ENCODE measurements around the gene MYO1E.
"Not testable (repeated sequence)": the region's sequence is repeated elsewhere in the genome, so short reads cannot be mapped to it uniquely, and the experiment has no call there.

MYO1E gene

GRCh38 chr15:59162080-59162479 is 210.6 kb downstream of the MYO1E start:
- not testable (repeated sequence) for DNase-seq (ENCODE audit: low read depth)

- DNase-seq (ENCODE audit: low read depth), result no peak
These were observed 211.6 kb downstream of the MYO1E start for GRCh38 chr15:59160880-59161593.

GRCh38 chr15:59159210-59159609 is 213.5 kb downstream of the MYO1E start:
- no peak for DNase-seq (ENCODE audit: low read depth)

GRCh38 chr15:59158701-59159034 is 214.0 kb downstream of the MYO1E start:
- DNase-seq (ENCODE audit: low read depth), result no peak

GRCh38 chr15:59157840-59158700 is 214.6 kb downstream of the MYO1E start:
- no peak for DNase-seq (ENCODE audit: low read depth)

- no peak for DNase-seq (ENCODE audit: low read depth)
These were observed 215.3 kb downstream of the MYO1E start for GRCh38 chr15:59157396-59157795.

GRCh38 chr15:59155431-59155830 is 217.2 kb downstream of the MYO1E start:
- DNase-seq (ENCODE audit: low read depth), result no peak

GRCh38 chr15:59154243-59154642 is 218.4 kb downstream of the MYO1E start:
- no peak for DNase-seq (ENCODE audit: low read depth)

GRCh38 chr15:59153466-59153865 is 219.2 kb downstream of the MYO1E start:
- DNase-seq (ENCODE audit: low read depth), result no peak

GRCh38 chr15:59152694-59153450 is 219.8 kb downstream of the MYO1E start:
- no peak for DNase-seq (ENCODE audit: low read depth)

GRCh38 chr15:59150185-59150584 is 222.5 kb downstream of the MYO1E start:
- no peak for DNase-seq (ENCODE audit: low read depth)

- no peak for DNase-seq (ENCODE audit: low read depth)
These were observed 224.4 kb downstream of the MYO1E start for GRCh38 chr15:59148153-59148833.

- no peak for DNase-seq (ENCODE audit: low read depth)
These were observed 225.0 kb downstream of the MYO1E start for GRCh38 chr15:59147666-59148065.

- DNase-seq (ENCODE audit: low read depth), result not testable (repeated sequence)
These were observed 228.1 kb downstream of the MYO1E start for GRCh38 chr15:59144594-59144993.

GRCh38 chr15:59143281-59143680 is 229.4 kb downstream of the MYO1E start:
- DNase-seq (ENCODE audit: low read depth), result no peak

GRCh38 chr15:59140422-59141226 is 232.0 kb downstream of the MYO1E start:
- no peak for DNase-seq (ENCODE audit: low read depth)

GRCh38 chr15:59138243-59138642 is 234.4 kb downstream of the MYO1E start:
- DNase-seq (ENCODE audit: low read depth), result peak; percentile 4

GRCh38 chr15:59137566-59137965 is 235.1 kb downstream of the MYO1E start:
- no peak for DNase-seq (ENCODE audit: low read depth)

- no peak for DNase-seq (ENCODE audit: low read depth)
These were observed 238.7 kb downstream of the MYO1E start for GRCh38 chr15:59133929-59134427.

- no peak for DNase-seq (ENCODE audit: low read depth)
These were observed 240.6 kb downstream of the MYO1E start for GRCh38 chr15:59131969-59132562.

GRCh38 chr15:59131456-59131855 is 241.2 kb downstream of the MYO1E start:
- DNase-seq (ENCODE audit: low read depth), result no peak
